GM19035 (cell line): ENCODE data around the gene MYO1D.
"Not testable (repeated sequence)": the region's sequence is repeated elsewhere in the genome, so short reads cannot be mapped to it uniquely, and the experiment has no call there.

ENCODE experiments used
- ATAC-seq: cut with Tn5 transposase; IDR thresholded peaks from one replicate; pipeline ENCODE4 v1.9.1; 2021; ENCODE audit not compliant: unreplicated experiment

Gene MYO1D

DNA sequence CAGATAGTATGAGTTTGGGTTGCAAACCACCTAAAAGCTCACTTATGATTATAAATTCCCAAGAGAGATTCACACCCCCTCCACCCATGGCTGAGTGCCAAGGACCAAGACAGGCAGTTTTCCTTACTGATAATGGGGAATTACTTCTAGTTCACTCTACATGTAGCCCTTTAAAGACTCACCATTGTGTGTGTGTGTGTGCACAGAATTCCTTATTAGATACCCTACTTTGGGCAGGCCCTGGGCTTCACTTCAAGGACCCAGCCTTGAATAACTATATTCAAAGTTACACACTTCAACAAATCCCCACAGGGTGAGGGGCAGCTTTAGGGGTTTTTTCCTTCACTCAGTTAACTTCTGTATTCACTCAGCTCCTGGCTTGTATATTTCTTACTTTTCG is 143.5 kb downstream of the MYO1D start:
- no peak for ATAC-seq

DNA sequence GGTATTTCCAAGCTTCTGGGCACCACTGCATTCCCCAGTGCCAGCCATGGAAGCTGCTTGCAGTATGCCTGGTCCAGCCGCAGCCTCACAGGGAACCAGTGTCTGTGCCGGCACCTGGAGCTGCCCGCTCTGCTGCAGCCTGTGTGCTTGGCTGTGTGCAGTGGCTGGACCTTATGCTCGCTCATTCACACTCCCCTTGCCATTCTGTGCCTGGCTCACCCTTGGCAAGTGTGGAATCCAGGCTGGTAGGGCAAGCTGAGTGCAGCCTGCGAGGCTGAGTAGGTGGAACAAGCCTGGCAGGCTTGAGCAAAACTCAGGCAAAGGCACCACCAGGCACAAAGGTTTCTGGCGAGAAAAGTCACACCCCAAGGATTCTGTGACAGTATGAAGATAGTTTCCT is 144.0 kb downstream of the MYO1D start:
- ATAC-seq, result no peak

DNA sequence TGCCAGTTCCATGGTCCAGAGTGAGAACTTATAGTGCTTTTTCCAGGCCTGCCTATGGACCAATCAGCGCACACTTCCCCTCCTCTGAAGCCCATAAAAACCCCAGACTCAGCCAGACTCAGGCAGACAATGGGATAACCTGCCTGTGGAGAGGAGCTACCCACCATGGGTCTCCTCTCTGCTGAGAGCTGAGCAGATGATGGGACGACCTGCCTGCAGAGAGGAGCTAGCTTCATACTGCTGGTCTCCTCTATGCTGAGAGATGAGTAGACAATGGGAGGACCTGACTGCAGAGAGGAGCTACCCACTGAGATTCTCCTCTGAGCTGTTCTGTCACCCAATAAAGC is 144.7 kb downstream of the MYO1D start:
- no peak for ATAC-seq

DNA sequence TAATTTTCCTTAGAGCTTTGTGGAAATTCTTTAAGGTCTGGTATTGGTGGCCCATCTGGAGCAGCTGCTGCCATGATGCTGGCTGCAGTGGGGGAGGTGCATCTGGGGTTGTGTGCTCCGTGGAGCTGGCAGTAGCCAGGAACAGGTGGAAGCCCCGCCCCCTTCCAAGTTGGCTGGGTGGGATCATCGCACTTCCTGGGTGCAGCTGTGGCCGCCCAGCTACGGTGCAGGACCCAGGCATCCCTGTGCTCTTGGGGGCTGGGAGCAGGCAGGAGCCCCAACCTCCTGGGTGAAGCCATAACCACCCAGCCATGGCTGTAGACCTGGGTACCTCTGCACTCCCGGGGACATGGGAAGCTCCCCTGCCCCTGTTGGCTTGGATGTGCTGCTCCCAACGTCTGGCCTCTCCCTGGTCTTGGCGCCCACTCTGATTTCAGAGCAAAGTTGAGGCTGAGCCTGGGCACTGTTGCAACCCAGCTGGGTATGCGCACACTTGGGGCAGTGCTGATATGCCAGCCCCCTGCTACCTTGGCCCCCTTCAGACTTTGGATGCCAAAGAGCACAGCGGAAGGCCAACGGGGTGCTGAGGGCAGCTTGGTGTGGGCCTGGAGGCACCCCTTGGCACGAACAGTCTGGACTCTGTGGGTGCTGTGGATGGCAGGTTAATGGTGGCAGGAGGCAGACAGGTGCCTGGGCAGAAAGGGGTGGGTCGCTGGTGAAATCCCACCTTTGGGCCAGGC is 145.2 kb downstream of the MYO1D start:
- ATAC-seq, result no peak

DNA sequence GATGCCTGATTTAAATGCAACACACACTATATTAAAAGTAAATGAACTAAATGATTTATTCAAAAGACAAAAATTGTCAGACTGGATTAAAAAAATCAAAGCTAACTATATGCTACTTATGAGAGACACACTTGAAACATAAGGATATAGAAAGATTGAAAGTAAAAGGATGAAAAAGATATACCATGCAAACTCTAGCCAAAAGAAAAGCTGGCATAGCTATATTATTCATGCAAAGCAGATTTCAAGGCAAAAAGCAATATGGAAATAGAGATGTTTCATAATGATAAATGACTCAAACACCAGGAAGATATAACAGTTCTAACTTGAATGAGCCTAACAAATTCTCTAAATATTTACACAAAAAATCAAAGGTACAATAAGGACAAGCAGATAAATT is 149.2 kb downstream of the MYO1D start:
- ATAC-seq, result no peak

DNA sequence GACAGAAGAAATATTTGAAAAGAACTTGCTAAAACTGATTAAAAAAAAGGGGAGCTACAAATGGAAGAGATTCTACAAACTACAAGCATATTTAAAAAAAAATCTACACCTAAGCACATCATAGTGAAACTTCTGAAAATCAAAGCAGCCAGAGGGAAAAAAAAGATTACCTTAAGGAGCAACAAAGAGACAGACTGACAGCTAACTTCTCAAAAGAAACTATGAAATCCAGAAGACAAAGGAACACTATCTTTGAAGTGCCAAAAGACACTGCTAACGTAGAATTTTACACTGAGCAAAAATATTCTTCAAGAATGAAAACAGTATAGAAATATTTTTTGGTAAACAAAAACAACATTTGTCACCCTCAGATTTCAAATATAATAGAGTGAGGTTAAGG is 151.2 kb downstream of the MYO1D start:
- ATAC-seq, result no peak

DNA sequence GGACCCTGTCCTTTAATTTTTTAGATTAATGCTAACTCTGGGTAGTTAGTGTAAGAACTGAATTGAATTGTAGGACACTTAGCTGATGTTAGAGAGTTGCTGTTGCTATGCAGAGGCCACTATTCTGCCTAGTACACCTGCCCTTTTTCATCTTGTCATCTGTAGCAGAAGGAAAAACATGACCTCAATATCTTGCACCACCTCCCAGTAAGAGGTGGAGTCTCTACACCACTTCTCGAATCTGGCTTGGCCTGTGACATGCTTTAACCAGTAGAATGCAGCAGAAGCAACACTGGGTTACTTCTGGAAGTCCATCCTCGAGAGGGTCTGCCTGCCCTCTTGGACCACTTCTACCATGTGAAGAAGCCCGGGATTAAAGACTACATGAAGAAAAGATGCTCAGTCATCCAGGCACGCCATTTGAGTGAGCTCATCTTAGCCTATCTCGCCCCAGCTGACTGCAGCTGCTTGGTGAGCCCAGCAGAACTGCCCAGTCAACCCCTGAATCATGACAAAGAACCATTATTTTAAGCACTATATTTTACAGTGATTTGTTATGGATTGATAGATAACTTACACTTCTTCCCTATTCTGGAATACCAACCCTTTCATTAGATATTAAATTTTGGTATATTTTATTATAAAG is 153.5 kb downstream of the MYO1D start:
- no peak for ATAC-seq

DNA sequence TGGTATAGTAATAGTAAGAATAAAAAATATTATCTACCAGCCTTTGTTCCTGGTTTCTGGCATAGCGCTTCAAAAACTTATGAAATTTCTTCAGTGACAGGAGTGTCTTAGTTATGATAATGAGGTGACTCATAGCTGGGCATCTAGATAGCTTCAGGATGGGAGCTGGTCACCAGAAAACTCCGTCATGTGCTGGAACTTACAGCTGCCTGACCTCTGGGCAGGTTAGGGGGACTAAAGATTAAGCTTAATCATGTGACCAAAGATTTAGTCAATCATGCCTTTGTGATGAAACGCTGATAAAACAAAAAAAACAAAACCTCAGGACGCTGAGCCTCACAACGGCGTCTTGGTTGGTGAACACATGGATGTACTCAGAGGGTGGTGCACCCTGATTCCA is 154.2 kb downstream of the MYO1D start:
- ATAC-seq, result no peak

DNA sequence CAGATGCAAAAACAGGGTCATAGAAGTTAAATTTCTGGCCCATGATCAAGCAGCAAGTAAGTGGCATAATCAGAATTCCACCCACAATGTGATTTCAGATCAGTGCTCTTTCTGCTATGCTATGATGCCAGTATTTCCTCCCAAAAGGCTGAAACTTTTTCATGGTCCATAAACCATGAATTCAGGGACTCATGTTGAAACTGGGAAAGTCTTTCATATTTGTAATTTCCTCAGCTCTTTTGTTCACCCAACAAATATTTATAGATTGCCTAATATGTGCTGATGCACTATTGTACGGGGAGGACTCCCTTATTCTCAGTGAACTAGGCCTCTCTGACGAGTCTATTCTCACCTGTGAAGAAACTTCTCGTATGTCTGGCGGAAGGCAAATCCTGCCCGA is 156.3 kb downstream of the MYO1D start:
- ATAC-seq, result no peak

DNA sequence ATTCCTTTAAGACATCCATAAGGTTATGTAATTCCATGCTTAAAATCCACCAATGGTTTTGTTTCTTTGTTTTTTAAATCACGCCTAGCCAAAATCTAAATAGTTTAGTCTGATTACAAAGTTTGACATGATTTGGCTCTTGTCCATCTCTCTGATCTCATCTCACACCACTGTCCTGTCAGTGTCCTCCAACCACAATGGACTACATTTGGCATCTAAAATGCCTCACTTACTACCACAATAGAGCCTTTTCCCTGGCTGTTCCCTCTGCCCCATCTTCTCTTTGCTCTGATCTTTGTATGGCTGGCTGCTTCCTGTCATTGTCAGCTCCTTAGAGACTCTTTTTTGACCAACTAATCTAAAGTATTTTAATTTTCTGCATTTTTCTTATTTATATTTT is 157.2 kb downstream of the MYO1D start:
- ATAC-seq, result no peak

DNA sequence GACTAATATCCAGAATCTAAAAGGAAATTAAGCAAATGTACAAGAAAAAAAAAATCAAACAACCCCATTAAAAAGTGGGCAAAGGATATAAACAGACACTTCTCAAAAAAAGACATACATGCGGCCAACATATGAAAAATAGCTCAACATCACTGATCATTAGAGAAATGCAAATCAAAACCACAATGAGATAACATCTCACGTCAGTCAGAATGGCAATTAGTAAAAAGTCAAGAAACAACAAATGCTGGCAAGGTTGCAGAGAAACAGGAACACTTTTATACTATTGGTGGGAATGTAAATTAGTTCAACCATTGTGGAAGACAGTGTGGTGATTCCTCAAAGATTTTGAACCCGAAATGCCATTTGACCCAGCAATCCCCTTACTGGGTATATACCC is 162.0 kb downstream of the MYO1D start:
- not testable (repeated sequence) for ATAC-seq

DNA sequence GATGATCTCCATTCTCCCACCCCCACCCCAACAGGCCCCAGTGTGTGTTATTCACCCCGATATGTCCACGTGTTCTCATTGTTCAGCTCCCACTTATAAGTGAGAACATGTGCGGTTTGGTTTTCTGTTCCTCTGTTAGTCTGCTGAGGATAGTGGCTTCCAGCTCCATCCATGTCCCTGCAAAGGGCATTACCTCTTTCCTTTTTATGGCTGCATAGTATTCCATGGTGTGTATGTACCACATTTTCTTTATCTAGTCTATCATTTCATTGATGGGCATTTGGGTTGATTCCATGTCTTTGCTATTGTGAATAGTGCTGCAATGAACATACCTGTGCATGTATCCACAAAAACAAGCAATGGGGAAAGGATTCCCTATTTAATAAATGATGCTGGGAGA is 162.7 kb downstream of the MYO1D start:
- not testable (repeated sequence) for ATAC-seq

DNA sequence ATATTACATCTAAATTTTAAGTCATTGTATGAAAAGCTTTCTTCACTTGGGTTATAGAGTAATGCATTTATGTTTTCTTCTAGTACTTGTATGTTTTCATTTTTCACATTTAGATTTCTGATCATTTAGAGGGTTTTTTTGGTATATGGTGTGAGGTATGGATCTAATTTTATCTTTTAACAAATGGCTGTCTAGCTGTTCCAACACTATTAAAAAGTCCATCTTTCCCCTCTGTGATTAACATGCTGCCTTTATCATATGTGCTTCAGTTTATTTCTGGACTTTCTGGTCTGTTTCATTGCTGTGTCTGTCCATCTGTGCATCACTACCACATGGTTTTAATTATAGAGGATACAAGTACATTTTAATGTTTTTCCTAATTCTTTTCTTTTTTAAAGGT is 163.8 kb downstream of the MYO1D start:
- no peak for ATAC-seq

DNA sequence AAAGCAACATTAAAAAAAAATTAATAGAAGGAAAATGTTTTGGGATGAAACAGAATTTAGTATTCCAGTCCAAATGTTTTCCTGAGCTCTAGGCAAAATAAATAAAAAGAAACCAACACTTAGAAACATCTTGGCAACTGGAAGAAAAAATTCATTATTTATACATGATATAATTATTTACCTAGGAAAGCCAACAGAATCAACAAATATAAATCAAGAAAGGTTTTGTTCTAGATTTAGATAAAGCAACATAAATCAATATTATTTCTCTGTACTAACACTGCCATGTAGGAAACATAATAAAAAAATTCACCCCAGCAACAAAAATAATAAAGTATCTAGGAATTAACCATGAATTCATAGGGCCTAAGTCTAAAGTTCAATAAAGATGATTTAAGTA is 167.4 kb downstream of the MYO1D start:
- ATAC-seq, result no peak

DNA sequence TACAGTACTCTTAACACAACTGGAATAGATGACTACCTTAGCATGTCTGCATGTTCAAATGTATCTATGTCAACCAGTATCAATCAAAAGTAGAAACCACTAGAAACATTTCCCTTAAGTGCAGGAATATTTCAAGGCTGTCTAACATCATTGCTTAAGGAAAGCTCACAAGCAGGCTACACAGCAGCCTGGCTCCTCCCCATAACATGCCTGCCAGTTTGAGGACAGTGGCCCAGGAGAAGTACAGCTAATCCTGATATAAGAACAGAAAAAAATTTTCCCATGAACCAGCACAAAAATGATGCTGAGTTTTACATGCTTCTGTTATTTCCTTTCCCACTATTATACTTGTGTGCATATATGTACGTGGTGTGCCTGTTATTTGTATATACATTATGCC is 175.1 kb downstream of the MYO1D start:
- ATAC-seq, result no peak

DNA sequence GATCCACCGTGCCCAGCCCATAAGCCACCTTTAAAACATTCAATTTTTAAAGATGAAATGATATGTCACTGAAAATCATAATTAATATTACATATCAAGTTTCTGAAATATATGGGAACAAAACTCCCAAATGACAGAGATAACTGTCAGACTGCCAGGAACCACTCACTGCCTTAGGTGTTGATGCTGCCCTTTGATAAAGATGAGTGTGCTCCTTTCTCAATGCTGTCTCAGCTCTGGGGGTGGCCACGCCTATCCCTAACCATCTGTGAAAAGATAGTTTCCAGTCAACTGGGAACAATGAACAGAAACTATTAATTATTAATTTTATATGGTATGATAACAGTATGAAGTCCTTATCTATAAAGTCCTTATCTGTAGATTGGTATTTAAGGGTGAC is 177.7 kb downstream of the MYO1D start:
- no peak for ATAC-seq

DNA sequence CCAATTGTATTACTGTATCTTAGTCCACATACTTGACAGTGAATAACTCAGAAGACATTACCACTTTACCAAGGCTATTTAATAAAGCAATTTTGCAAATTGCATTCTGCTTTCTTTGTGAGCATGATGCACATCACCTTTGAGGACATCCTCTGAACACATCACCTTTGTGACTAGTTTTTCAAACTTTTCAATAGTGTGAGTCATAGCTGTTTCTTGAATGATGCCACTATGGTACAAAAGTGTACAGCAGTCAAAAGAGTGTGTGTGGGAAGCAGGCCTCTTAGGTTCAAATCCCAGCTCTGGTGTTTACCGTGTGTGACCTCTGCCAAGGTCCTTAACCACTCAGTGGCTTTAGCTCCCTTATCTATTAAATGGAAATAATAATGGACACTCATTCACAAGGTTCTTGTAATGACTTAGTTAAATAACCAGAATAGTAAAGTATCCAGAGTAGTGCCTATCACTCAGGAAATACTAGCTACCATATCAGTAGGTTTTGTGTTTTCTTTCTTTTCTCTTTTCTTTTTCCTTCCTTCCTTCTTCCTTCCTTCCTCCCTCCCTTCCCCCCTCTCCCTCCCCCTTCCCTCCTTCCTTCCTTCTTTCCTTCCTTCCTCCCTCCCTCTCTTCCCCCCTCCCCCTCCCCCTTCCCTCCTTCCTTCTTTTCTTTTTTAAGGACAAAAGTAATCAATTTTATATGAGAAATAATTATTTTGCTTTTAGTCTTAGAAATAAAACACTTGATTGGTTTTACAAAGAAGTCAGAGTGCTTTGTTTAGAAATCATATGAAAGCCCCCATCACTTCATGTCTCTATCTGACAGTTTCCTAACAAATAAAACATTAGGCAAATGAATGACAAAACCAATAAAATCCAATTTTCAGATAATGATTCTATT is 178.9 kb downstream of the MYO1D start:
- no peak for ATAC-seq

DNA sequence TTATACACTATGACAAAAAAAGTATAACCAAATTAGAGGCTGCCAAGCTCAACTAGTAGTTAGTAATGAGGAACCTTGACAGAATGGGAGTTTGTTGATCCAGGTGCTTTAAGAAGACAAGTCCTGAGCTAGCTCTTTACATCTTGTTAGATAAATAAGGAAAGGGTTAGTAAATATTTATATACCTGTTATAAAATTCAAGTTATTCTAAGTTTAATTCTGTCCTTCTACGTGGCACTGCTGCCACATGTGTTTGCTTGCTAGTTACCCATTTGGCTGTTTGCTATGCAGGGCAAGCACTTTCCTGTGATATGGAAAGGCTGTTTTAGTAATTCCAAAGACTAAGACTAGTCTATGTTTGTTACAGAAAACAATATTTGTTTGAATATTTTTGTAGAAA is 180.5 kb downstream of the MYO1D start:
- ATAC-seq, result no peak

DNA sequence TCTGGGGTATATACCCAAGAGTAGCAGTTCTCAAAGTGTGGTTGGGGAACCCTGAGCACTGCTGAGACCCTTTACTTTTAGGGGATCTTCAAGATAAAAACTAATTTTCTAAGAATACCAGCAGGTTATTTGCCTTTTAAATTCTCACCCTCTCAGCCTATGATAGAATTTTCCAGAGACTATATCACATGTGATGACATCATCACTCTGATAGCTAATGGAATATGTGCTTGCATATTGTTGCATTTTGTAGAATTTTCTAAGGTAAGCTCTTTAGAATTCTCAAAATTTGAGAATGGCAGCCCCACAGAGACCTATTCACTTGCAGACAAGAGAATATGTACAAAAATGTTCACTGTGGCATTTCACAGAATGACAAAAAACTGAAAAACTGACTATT is 181.1 kb downstream of the MYO1D start:
- ATAC-seq, result no peak

DNA sequence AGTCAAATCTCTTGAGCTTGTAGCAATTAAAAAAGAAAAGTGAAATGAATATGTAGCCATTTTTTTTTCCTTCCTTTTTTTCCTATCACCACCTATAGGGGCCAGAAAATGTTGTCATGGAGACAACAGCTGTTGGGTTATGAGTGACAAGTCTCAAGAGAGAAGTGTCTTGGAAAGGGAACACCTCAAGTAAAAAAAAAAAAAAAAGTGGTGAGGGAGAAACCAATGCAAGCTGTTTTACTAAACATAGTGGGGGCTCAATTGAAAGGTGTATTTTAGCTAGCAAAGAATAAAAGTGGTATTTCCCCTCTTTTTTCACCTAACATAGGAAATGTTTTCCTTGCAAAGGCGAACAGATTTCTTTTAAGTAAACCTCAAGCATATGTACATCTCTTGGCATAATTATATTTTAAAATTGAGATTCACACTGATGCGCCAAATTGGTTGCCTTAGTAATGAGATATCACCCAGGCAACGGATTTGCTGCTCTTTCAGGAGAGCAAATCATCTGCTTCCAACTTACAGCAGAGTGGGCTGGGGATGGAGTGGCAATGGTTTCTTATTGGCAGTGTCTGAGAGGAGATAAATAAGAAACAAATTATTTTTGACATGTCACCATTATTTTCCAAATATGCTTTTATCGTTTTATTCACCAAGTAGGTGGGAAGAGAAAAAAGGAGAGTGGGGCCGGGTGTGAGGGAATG is 183.6 kb downstream of the MYO1D start:
- no peak for ATAC-seq

DNA sequence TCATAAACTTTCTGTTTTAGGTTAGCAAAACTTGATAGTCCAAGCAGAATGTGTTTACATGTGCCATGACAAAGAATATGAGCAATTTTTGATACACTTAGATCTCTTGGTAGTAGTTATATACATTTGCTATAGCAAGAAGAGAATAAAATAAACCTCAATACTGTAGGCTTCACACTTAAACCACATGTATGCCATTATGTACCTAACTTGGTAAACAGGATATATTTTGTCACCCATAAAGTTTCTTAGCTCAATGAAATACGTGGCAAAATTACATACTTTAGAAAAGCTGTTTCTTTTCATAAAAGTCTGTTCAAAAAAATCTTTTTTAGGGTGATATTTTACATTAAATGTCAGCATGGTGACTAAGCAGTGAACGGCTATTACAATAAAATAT is 184.7 kb downstream of the MYO1D start:
- no peak for ATAC-seq
